Mesendoderm (in vitro differentiated cells): ENCODE data around the gene FAM24A.
"Not testable (repeated sequence)": the region's sequence is repeated elsewhere in the genome, so short reads cannot be mapped to it uniquely, and the experiment has no call there.

Experiments
- DNase-seq: peaks from one replicate; pipeline ENCODE4 v3.0.0; 2013
- H2AK5ac ChIP-seq: 2 replicates; pipeline ENCODE4 v1.6.1; 2013; ENCODE audit warnings: low read length, inconsistent platforms
- H2BK120ac ChIP-seq: 2 replicates; pipeline ENCODE4 v1.6.1; 2013; ENCODE audit warnings: low read depth, mild to moderate bottlenecking, low read length, moderate library complexity, mixed read lengths
- H2BK15ac ChIP-seq: replicated peaks from 2 replicates; pipeline ENCODE4 v1.6.1; 2013; ENCODE audit warnings: low read depth, mild to moderate bottlenecking, moderate library complexity
- H2BK5ac ChIP-seq: 2 replicates; pipeline ENCODE4 v1.6.1; 2013; ENCODE audit warnings: low read length, inconsistent platforms
- H3K18ac ChIP-seq: 2 replicates; pipeline ENCODE4 v1.6.1; 2013; ENCODE audit warnings: mild to moderate bottlenecking, low read length, mixed read lengths
- H3K23ac ChIP-seq: one replicate; pipeline ENCODE4 v1.6.1; 2013; ENCODE audit warnings: low read length
- H3K27ac ChIP-seq: 2 replicates; pipeline ENCODE4 v1.5.1; 2013; ENCODE audit warnings: low read depth, mild to moderate bottlenecking, inconsistent platforms, low read length, moderate library complexity
- H3K27me3 ChIP-seq: 2 replicates; pipeline ENCODE4 v1.6.1; 2013; ENCODE audit warnings: low read length, control low read depth, mild to moderate bottlenecking, inconsistent platforms; ENCODE audit not compliant: insufficient read depth, poor library complexity
- H3K36me3 ChIP-seq: 2 replicates; pipeline ENCODE4 v1.6.1; 2013; ENCODE audit warnings: low read length, inconsistent platforms; ENCODE audit not compliant: control insufficient read depth, insufficient read depth
- H3K4ac ChIP-seq: one replicate; pipeline ENCODE4 v1.6.1; 2013; ENCODE audit warnings: low read depth, mild to moderate bottlenecking, low read length, moderate library complexity
- H3K4me1 ChIP-seq: 2 replicates; pipeline ENCODE4 v1.6.1; 2013; ENCODE audit warnings: low read depth, low read length, inconsistent platforms; ENCODE audit not compliant: control insufficient read depth
- H3K4me2 ChIP-seq: 2 replicates; pipeline ENCODE4 v1.6.1; 2013; ENCODE audit warnings: low read length
- H3K4me3 ChIP-seq: 2 replicates; pipeline ENCODE4 v1.5.1; 2013; ENCODE audit warnings: mild to moderate bottlenecking, low read length
- H3K56ac ChIP-seq: one replicate; pipeline ENCODE4 v1.6.1; 2013; ENCODE audit warnings: low read length
- H3K79me1 ChIP-seq: 2 replicates; pipeline ENCODE4 v1.6.1; 2013; ENCODE audit warnings: low read length, inconsistent platforms
- H3K79me2 ChIP-seq: 2 replicates; pipeline ENCODE4 v1.6.1; 2013; ENCODE audit warnings: mild to moderate bottlenecking, low read length; ENCODE audit not compliant: control insufficient read depth, insufficient read depth
- H3K9ac ChIP-seq: 2 replicates; pipeline ENCODE4 v1.6.1; 2013; ENCODE audit warnings: low read length, inconsistent platforms
- H4K5ac ChIP-seq: one replicate; pipeline ENCODE4 v1.6.1; 2013; ENCODE audit warnings: low read length
- H4K8ac ChIP-seq: one replicate; pipeline ENCODE4 v1.6.1; 2013; ENCODE audit warnings: low read depth, mild to moderate bottlenecking, control low read depth, low read length, moderate library complexity
- WGBS: extraction: QIAGEN DNeasy Blood & Tissue Kit; methylation state at CpG from one replicate; pipeline ENCODE4 v1.1.7; 2013; ENCODE audit warnings: low lambda C conversion rate, missing lambda C conversion rate; ENCODE audit not compliant: insufficient coverage; ENCODE audit errors: extremely low coverage; 5-methylcytosine and 5-hydroxymethylcytosine counted together

Gene FAM24A

GRCh38 chr10:122866757-122867482 is 43.5 kb upstream of the FAM24A start:
- not testable (repeated sequence) for H4K5ac ChIP-seq, H3K9ac ChIP-seq, DNase-seq, H3K18ac ChIP-seq, H2BK120ac ChIP-seq, H3K4me2 ChIP-seq, H3K56ac ChIP-seq, H3K4me3 ChIP-seq, H3K23ac ChIP-seq, H4K8ac ChIP-seq, H2BK5ac ChIP-seq, H3K27ac ChIP-seq, H3K4ac ChIP-seq, H3K79me2 ChIP-seq, H2AK5ac ChIP-seq, H3K79me1 ChIP-seq, H3K4me1 ChIP-seq, H3K36me3 ChIP-seq, H3K27me3 ChIP-seq, H2BK15ac ChIP-seq
- WGBS = no CpG with 5 or more reads among the region's 3 CpGs

DNA sequence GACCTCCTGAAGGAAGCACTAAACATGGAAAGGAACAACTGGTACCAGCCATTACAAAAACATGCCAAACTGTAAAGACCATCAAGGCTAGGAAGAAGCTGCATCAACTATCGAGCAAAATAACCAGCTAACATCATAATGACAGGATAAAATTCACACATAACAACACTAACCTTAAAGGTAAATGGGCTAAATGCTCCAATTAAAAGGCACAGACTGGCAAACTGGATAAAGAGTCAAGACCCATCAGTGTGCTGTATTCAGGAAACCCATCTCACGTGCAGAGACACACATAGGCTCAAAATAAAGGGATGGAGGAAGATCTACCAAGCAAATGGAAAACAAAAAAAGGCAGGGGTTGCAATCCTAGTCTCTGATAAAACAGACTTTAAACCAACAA is 41.6 kb upstream of the FAM24A start:
- WGBS = no CpG with 5 or more reads among the region's 2 CpGs
- not testable (repeated sequence) for H3K56ac ChIP-seq, H3K79me1 ChIP-seq, H2BK120ac ChIP-seq, H3K23ac ChIP-seq, H3K4me3 ChIP-seq, DNase-seq, H2AK5ac ChIP-seq, H3K36me3 ChIP-seq, H3K79me2 ChIP-seq, H4K5ac ChIP-seq, H2BK5ac ChIP-seq, H3K27ac ChIP-seq, H3K4me1 ChIP-seq, H3K27me3 ChIP-seq, H2BK15ac ChIP-seq, H4K8ac ChIP-seq, H3K9ac ChIP-seq, H3K18ac ChIP-seq, H3K4me2 ChIP-seq, H3K4ac ChIP-seq

DNA sequence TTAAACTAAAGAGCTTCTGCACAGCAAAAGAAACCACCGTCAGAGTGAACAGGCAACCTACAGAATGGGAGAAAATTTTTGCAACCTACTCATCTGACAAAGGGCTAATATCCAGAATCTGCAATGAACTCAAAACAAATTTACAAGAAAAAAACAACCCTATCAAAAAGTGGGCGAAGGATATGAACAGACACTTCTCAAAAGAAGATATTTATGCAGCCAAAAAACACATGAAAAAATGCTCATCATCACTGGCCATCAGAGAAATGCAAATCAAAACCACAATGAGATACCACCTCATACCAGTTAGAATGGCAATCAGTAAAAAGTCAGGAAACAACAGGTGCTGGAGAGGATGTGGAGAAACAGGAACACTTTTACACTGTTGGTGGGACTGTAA is 38.5 kb upstream of the FAM24A start:
- H3K4ac ChIP-seq, H3K56ac ChIP-seq, H2BK5ac ChIP-seq, H3K79me2 ChIP-seq, H4K5ac ChIP-seq, H2BK15ac ChIP-seq, H3K27ac ChIP-seq, H2AK5ac ChIP-seq, H4K8ac ChIP-seq, H3K4me1 ChIP-seq, H3K4me3 ChIP-seq, H3K27me3 ChIP-seq, DNase-seq, H3K9ac ChIP-seq, H3K79me1 ChIP-seq, H3K18ac ChIP-seq, H3K23ac ChIP-seq, H2BK120ac ChIP-seq, H3K4me2 ChIP-seq, H3K36me3 ChIP-seq: not testable (repeated sequence)
- WGBS = no CpG with 5 or more reads among the region's 2 CpGs

GRCh38 chr10:122875843-122876466 is 34.5 kb upstream of the FAM24A start:
- no peak overlapping the region for H3K23ac ChIP-seq
- H3K79me1 ChIP-seq = no peaks in the 10 kb centered on the region
- H3K27ac ChIP-seq = peak overlapping the region; percentile 86
- peak overlapping the region; percentile 84 for H3K18ac ChIP-seq
- WGBS = no CpG with 5 or more reads among the region's 6 CpGs
- H2AK5ac ChIP-seq = no peak overlapping the region
- no peak overlapping the region for H3K4me3 ChIP-seq
- H3K79me2 ChIP-seq = peaks cover 2% of the 10 kb centered on the region
- H3K4ac ChIP-seq = peak overlapping the region; percentile 31
- H3K36me3 ChIP-seq = no peaks in the 10 kb centered on the region
- no peak overlapping the region for H2BK120ac ChIP-seq
- DNase-seq = peak; percentile 95
- no peak overlapping the region for H4K5ac ChIP-seq
- no peak overlapping the region for H3K4me2 ChIP-seq
- peak overlapping the region; percentile 52 for H3K9ac ChIP-seq
- peaks cover 5% of the 10 kb centered on the region for H3K4me1 ChIP-seq
- no peak overlapping the region for H4K8ac ChIP-seq
- no peak overlapping the region for H2BK15ac ChIP-seq
- peak overlapping the region; percentile 94 for H2BK5ac ChIP-seq
- H3K27me3 ChIP-seq = no peaks in the 10 kb centered on the region
- peak overlapping the region; percentile 73 for H3K56ac ChIP-seq

DNA sequence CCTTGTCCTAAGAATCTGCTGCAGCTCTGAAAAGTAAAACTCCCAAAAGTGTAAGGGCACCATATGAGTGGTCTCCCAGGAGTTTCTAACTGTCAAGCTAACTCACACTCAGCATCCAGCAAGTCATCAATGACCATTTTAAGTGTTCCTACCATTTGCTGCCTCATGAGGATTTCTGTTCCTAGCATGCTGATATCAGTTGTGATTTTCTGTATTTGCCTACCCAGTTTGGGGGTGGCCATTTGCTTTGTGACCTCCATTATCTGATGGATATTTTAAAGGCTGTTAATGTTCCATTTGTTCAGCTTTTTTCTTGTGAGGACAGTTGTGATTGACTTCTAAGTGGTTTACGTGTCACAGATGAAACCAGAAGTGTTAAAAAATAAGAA is 33.9 kb upstream of the FAM24A start:
- Histone ChIP-seq H3K23ac (no peak overlapping the region), H3K4me2 (no peak overlapping the region), H3K27me3 (no peaks in the 10 kb centered on the region), H2AK5ac (no peak overlapping the region), H3K79me1 (no peaks in the 10 kb centered on the region), H4K8ac (no peak overlapping the region), H3K36me3 (no peaks in the 10 kb centered on the region), H2BK120ac (no peak overlapping the region), H3K4me3 (no peak overlapping the region), H3K27ac (peak overlapping the region; percentile 86), H3K18ac (peak overlapping the region; percentile 84), H2BK5ac (peak overlapping the region; percentile 70), H3K56ac (no peak overlapping the region), H3K9ac (no peak overlapping the region), H3K4ac (no peak overlapping the region), H4K5ac (no peak overlapping the region), H3K79me2 (peaks cover 2% of the 10 kb centered on the region), H2BK15ac (no peak overlapping the region), H3K4me1 (peaks cover 5% of the 10 kb centered on the region)
- no CpG with 5 or more reads among the region's 1 CpG for WGBS
- peak; percentile 92 for DNase-seq
